Activated naive CD4-positive, alpha-beta T cell treated with Interleukin-2 at 50 U/mL for 16 hours (primary cell): ENCODE results near the gene SRP68.

Experiments used
- DNase-seq: peaks from one replicate; pipeline ENCODE4 v3.0.0-alpha.2; 2020

SRP68 gene

DNA sequence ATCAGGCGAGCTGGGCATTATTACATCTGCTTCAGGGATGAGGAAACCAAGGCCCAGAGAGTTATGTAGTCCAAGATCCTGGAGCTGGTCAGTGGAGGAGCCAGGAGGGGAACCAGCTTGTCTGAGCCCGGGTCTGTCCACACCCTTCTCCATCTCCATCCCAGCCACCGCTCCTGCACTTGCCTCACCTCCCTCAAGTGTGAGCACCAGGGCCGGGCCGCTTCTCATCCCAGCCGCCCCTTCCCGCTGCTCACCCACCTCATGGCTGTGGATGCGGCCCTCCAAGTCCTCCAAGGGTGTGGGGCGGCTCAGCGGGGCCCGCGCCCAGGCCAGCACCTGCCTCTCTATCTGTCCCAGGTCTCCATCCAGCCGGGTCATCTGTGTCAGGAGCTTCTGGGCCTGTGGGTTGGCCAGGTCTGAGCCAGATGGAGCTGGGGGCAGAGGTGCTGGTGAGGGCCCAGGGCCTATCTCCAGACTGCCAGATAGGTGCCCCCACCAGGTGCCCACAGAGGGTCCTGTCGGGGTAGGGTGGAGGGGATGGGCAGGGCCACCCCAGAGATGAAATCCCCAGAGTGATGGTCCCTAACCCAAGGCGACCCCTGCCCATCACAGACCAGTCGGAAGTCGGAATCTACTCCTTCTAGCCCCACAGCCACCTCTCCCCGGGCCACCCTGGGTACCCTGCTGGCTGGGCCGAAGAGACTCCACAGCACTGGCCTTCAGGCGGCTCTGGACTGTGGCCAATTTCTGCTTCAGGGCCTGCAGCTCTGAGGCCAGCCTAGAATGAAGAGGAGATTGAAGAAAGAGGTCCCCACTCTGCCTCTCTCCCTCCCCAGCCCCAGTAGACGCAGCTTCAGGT is 54.6 kb downstream of the SRP68 start:
- DNase-seq: no peak

DNA sequence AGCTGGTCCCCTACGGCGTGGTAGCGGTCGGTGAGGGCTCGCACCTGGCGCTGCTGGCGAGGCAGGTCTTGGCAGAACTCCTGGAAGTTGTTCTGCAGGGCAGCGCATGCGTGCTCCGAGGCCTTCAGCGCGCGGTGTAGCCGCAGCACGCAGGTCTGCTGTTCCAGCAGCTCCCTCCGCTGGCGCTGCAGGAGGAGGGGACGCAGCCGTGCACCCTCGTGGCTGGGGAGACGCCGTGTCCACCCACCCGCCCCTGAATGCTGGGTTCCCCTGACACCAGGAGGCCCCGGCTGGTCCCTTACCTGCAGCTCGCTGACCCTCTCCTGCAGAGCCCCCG is 57.4 kb downstream of the SRP68 start:
- no peak for DNase-seq

DNA sequence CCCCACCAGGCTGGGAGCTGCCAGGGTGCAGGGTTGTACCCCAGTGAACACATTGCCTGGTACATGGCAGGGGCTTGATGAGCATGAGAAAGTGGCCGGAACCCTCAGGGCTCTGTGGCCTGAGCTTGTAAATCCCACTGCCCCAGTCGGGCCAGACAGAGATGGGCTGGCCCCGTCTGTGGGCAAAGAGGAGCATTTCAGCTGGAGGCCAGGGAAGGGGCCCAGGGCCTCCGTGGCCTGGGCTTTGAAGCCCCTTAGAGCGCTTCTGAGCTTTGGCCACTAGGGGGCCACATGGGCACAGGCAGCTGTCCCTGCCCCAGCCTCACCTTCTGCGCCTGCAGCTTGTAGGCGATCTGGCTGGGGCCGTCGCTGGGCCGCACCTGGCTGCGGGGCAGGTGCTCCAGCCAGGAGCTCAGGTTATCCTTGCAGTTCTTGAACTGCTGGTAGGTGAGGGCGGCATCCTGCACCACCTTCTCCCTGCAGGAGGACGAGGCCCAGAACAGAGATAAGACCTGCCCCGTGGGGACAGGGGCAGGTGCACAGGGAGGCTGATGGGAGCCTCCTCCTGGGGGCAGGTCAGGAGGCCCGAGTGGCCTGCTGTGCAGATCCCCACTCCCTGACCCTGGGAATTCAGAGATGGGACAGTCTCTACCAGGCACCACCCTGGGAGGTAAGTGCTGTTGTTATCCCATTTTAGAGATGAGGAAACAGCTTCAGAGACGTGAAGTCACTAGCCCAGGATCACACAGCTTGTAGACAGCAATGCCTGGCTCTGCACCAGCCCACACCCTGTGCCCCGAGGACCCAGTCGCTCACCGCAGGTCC is 58.0 kb downstream of the SRP68 start:
- DNase-seq: peak; percentile 78

DNA sequence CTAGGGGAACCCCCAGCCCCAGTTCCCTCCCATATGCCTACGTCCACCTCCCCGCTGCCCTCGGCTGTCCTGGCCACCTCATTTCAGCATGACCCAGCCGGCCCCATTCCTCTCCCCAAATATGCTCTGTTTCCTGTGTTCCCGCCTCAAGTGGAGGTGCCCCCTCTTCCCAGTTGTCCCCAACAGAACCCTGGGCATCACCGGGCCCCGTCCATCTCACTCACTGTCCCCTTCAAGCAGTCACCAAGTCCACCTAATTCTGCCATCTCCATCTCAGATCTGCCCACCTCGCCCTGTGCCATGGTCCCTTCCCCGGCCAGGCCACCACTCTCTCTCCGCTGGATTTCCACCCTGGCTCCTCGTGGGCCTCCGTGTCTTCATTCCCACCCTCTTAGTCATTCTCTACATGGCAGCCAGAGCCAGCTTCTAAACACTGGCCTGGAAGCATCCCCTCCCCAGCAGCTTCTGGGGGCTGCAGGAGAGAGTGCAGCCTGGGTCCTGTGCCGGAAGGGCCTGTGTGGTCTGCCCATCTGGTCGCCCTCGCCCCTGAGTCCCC is 58.9 kb downstream of the SRP68 start:
- DNase-seq: no peak

DNA sequence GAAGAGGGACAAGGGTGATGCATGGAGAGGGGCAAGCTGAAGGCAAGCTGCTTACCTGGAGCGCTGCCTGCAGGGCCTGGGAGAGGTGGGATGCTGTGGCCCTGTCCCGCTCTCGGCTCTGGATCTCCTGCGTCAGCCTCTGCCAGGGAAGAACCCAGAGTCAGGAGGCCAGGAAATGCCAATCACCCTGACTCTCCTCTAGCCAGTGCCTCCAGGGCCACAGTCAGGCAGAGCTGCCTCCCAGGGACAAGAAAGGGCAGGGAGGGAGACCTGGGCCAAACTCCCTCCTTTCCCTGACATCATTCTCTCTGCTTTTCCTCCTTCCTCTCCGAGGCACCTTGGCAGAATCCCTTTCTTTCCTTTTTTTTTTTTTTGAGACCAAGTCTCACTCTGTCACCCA is 60.4 kb downstream of the SRP68 start:
- DNase-seq: no peak

DNA sequence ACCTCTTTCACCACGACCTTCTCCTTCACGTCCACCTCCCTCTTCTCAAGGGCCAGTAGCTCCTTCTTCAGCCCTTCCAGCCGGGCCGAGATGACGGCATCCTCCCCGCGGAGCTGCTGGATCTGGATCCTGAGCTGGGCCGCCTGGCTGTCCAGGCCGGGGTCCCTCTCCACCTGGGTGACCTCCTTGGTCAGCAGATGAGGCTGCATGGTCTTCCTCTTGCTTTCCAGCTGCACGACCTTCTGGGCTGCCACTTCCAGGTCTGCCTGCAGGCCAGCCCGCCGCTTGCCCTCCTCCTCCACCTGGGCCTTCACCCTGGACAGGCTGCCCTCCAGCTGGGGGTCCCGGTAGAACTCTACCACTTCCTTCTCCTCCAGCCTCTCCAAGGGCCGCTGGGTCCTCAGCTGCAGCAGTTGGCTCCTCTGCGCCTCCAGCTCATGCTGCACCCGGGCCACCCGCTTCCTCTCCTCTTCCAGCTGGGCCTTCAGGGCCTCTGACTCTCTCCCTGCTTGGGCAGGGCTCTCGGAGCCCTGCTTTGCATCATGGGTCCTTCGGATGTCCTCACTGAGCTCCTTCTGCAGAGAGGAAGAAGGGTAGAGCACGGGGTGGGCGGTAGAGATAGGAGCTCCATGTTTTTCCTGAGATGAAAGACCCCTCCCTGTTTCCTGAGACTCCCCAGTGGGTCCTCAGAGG is 62.2 kb downstream of the SRP68 start:
- DNase-seq: no peak

DNA sequence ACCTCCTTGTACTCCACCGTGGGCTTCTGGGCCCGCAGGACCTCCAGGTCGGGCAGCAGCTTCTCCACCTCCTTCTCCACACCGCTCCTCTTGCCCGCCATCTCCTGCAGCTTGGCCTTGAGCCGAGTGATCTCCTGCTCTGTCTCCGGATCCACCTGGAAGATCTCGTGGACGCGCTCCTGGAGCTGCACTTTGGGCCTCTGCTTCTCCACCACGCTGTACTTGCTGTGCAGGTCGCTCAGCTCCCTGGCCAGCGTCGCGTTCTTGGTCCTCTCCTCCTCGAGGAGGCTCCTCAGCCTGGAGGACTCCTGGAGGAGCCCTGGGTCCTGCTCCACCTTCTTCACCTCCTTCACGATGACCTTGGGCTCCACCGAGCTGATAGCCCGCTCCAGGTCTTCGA is 62.9 kb downstream of the SRP68 start:
- no peak for DNase-seq

DNA sequence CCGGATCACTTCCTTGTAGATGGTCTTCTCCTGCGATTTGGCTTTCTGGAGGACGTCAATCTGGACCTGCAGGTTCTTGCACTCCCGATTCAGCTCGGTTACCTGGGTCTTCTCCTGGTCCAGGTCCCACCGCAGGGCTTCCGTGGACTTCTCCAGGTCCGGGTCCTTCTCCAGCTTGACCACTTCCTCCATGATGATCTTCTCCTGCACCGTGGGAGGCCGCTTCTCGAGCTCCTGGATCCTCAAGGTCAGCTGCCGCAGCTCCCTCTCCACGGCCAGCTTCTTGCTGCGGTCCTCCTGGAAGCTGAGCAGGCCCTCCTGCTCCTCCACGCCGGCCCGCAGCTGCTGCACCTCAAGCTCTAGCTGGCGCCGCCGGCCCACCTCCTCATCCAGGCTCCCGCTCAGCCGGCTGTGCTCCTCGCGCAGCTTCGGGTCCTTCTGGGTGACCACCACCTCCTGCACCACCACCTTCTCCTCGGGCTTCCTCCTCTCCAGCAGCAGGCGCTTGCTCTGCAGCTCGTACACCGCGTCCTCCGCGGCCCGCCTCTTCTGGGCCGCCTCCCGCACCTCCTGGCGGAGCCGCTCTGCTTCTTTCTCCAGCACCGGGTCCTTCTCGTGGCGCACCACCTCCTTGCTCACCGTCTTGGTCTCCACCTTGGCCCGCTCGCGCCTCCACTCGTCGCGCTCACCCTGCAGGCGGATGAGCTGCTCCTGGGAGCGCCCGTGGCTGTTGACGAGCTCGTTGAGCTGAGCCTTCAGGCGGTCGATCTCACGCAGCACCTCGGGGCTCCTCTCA is 63.5 kb downstream of the SRP68 start:
- DNase-seq: no peak

DNA sequence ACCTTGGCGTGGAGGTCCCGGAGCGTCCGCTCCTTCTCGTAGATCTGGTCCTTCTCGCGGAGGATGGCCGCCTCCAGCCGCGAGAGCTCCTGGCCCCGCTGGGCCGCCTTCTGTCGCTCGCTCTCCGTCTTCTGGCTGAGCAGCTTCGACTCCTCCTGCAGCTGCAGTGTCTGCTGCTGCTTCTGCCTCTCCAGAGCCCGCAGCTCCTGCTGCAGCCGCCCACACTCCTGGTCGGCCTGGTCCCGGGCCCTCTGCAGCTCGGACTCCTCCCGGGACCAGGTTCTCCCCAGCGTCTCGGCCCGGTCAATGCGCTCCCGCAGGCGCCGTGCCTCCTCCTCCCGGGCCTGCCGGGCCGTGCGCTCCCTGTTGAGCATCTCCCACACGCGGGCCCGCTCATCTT is 64.1 kb downstream of the SRP68 start:
- DNase-seq: no peak

DNA sequence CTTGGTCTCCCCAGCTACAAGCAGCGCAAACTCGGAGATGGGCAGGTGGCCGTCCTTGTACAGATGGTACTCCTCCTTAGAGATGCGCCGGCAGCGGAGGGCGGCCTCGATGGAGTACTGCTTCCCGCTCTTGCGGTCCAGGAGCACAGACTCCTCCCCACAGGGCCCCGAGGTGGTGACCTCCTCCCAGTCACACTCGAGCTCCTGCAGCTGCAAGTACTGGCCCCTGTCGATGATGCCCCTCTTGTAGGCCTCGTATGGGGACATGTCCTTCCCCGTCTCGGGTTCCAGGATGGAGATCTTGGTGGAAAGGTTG is 64.5 kb downstream of the SRP68 start:
- no peak for DNase-seq

DNA sequence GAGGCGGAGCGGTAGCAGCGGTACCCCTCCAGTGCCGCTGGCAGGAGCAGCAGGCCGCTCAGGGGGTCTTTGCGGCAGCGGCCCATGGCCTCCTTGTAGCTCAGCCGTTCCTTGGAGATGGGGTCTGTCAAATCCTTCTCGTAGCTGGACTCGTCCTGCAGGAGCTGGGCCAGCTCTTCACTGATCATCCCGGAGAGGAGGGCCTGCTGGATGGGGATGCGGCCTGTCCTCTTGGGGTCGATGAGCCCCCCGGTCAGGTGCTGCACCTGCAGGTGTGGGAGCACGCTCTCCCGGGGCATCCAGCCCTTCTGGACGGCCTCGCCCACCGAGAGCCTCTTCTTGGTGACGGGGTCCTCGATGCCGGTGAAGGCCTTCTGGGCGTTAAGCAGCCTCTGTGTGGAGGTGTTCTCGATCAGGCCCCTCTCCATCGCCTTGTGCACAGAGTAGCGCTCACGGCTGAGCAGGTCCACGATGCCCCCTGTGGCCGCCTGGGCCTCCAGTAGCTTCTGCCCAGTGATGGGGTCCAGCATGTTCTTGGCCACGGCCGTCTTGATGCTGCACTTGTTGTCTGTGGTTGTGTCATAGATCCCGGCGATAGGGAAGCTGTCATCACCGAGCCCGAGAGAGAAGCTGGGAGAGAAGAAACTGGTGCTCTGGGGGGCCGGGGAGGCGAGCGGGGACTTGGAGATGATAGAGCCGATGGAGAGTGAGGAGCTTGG is 65.0 kb downstream of the SRP68 start:
- no peak for DNase-seq

DNA sequence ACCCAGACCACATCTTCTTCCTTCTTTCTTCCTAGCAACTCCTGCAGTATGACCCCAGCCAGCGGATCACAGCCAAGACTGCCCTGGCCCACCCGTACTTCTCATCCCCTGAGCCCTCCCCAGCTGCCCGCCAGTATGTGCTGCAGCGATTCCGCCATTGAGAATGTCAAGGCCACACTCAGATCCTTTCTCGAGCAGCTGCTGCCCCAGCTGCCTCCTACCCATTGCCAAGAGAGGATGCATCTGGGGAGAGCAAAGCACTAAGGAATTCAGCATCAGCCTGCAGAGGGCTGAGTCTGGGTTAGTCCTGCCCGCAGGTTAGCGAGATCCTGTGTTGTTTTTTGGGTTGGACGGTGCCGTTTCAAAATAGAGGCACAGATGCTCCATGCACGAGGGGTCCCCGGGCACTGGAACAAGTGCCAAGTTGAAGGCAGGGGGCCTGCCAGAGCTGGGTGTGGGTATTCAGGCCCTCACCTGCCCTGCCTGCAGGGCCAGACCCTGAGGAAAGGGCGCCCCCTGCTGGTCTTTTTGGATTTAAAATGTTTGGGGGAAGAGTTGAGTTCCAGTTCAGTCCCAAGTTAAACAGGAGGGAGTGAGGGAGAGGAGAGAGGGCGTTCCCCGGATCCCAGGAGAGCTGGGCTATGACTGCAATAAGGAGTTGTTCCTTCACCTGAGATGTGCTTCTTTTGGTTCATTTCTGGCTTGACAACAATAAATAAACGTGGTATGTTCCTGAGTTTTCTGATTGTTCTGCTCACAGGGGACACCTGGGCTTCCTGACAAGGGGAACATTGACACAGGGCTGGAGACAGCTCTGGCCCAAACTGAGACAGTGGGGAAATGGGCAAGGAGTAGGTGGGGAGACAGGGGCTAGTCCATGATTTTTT is 66.8 kb downstream of the SRP68 start:
- peak; percentile 82 for DNase-seq

DNA sequence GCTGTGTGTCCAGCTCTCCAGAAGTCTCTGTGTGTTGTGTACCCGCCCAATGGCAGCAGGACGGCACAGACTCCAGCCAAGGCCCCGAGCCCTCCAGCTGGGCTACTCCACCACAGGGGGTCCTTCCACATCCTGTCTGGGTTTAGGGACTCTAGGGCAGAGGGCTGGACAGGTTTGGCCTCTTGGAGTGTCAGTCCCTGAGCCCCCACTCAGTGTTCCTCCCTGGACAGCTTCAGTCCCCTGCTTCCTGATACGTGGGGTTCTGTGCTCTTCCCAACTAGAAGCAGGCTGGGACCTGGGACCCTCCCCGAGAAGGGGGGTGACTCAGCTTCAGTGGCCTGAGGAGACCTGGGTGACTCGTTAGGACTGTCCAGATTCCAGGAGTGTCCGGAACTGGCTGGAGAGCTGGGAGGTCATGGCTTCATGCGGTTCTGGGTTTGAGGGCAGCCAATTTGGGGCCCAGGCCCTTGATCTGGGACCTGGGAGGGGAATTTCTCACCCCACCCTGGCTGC is 67.5 kb downstream of the SRP68 start:
- no peak for DNase-seq

DNA sequence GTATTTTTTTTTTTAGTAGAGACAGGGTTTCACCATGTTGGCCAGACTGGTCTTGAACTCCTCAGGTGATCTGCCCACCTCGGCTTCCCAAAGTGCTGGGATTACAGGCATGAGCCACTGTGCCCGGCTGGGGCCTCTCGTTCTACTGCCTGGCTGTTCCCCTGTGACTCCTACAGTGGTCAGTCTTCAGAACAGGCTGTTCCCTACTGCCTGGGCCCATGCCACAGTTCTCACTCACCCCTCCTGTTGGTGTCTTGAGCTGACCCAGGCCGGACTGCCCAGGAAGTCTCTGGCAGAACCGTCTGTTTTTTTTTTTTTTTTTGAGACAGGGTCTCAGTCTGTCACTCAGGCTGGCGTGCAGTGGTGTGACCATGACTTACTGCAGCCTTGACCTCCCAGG is 68.4 kb downstream of the SRP68 start:
- DNase-seq: no peak

DNA sequence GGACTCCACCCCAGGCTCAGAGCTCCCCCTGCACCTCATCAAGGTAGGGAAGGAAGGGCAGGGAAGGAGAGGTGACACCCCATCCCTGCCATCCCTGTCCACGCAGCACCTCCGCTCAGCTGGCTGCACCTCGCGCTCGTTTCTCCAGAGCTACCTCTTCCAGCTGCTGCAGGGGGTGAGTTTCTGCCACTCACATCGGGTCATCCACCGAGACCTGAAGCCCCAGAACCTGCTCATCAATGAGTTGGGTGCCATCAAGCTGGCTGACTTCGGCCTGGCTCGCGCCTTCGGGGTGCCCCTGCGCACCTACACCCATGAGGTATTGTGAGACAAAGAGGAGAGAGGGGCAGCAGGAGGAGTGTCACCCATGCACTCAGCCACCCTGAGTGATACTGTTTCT is 70.2 kb downstream of the SRP68 start:
- no peak for DNase-seq

DNA sequence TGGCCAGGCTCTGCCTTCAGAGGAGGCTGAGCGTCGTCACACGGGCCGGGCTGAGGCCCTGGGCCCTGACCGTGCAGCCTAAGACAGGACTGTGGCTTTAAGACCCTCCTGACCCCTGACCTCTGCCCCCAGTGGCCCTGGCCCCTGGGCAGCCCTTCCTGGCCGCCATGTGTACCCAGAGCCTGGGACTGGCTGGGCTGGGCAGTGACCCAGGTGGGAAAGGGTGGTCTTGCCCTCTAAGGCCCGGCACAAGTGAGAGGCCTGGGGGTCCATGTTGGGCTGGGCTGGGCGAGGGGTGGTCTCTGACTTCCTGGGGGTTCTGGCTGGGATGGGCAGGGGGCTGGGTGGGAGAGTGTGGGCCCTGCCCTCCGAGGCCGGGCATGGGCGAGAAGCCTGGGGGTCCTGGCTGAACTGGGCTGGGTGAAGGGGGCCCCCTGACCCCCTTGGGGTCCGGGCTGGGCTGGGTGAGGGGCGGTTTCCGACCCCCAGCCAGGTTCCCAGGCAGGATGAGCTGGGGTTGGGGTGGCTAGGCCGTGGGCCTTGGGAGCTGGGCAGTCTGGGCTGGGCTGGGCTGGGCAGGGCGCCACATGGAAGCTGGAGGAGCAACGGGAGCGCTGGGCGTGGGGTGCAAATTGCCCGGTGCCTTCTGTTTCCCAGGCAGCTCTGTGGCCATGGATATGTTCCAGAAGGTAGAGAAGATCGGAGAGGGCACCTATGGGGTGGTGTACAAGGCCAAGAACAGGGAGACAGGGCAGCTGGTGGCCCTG is 71.4 kb downstream of the SRP68 start, which contains the start of gene CDK3:
TSS of gene CDK3 (plus strand) at position 101 of the 767 bp plus-strand sequence. CDS start at position 672, 571 bp downstream.
- no peak for DNase-seq

DNA sequence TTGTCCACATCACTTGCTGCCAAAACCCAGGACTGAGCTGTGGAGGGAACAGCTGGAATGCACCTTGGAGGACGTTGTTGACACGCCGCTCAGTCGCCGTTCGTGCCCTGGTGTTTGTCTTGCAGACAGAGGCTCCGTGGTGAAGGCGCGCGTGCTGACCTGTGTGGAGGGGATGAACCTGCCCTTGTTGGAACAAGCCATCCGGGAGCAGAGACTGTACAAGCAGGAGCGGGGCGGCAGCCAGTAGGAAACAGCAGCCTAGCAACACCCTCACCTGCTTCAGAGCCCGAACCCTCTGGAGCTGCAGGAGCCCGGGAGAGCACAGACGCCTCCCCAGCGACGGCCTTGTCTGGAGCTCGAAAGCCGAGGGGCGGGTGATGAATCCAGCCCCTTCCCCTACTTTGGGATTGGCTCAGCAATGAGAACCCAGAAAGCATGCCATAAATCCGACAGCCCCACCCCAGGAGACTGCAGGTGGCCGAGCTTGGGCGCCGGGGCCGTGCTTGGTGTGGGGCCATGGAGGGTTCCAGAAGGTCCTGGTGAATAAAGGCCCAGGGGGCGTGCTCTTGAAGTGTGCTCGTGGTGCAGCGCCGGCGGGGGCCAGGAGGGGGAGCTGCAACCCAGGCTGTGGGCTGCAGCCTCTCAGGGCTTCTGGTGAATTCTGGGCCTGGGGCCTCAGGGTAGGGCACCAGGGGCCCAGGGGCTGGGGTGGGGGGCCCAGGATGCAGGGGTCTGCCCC is 72.1 kb downstream of the SRP68 start:
- peak; percentile 64 for DNase-seq

DNA sequence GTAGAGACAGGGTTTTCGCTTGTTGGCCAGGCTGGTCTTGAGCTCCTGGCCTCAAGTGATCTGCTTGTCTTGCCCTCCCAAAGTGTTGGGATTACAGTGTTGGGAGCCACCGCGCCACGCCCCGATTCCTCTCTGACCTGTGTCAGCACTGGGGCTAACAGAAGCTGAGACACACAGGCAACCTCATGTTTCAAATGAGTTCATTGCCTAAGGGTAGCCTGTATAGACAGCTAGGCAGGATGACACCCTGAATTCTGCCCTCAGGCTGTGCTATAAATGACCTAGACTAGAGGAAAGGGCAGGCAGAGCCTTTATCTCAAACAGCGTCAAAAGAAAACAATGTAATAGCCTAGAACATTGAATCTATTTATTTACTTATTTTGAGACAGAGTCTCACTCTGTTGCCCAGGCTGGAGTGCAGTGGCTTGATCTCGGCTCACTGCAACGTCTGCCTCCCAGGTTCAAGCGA is 74.0 kb downstream of the SRP68 start:
- DNase-seq: no peak
